Activated CD8-positive, alpha-beta memory T cell treated with anti-CD3 and anti-CD28 coated beads, Interleukin-2, amount 50 U/mL, for 1 hour (primary cell): ENCODE measurements around the gene PRKCE.

ENCODE experiments used
- DNase-seq: peaks from one replicate; pipeline ENCODE4 v3.0.0-alpha.2; 2020; ENCODE audit errors: extremely low read depth

The PRKCE gene

DNA sequence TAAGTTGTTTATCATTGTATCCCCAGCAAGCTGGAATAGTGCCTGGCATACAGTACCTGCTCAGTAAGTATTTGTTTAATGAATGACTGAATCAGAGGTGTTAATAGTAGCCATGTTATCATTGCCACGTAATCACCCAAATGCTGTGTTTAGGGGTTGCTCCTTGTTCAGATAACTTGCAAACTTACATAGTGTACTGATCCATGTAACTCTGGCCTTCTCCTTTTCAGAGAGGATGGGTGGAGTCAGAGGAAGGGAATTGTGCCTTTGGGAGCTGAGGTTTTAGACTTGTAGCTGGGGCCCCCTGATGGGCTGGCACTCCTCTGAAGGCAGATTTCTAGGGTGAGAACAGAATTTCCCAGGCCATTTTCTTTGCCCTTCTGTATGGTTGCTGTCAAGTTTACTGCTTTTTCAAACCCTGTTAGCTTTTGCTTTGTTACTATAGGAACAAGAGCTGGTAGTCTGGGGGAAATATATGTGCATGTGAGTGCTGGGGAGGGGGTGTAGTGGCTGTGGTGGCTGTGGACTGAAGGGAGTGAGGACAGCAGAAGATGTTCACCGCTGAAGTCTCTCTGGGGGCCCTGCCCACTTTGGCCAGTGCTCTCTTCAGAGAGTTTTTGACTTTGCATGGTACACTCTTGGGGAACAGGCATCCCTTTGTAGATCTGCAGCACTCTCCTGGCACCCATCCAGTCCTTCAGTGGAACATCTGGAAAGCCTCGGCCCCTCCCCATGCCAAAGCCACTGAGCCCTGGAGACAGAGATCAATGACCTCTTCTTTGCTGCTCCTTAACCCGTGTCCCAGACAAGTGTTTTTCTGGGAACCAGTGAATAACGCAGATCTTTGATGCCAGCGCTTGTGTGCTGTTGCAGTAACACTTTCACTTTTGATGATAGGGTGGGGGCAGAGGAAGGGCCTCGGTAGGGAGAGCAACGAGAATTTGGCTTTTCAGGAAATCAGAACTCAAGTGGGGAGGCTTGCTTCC is 209.0 kb downstream of the PRKCE start:
- no peak for DNase-seq

DNA sequence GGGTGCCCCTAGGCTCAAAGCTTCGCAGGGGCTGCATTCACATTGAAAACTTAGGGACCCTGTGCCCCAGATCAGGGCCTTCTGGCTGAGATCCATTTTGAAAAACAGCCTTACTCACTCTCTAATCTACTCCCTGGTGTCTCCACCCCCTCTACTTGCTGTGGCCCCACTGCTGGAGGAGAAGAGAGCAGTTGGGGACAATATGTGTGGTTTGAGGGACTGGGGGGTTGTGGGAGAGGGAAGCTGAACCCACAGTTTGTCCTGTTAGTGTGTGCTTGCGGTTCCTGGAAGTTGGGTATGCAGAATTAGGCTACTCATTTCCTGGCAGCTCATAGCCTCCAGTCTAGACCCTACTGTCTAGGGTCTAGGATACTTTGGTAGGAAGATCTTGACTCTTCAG is 211.4 kb downstream of the PRKCE start:
- DNase-seq, result no peak

DNA sequence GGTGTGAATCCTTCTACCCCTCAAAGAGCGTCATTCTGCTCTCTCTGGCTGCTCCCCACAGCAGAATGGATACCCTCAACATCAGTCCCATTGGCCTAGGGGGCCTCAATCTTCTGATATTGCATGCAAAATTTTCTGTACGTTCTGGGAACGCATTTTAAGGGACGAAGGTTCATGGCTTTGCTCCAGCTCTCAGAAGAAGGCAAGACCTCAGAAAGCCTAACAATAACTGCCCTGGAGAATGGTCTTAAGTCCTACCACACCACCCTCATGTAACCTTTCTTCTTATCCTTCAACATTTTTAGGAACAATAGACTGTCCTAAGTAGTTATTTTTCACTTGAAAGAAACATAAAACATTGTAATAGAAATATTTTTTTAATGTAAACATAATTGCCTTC is 212.6 kb downstream of the PRKCE start:
- DNase-seq, result no peak

DNA sequence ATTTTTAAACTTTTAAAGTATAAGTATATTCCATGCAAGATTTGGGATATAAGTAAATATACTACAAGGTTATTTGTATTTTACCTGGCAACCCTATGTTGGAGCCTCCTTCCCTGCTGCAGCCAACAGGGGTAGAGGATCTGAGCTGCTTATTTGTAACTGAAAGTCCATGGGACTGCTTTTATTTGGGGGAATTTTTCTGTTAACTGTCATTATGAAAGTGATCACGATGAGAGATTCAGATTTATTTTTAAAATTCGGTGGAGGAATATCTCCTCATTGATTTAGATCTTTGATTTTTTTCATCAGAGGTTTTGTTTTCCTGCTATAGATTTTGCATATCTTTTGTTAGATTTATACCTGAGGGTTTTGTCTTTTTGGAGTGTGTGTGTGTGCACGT is 215.9 kb downstream of the PRKCE start:
- no peak for DNase-seq

DNA sequence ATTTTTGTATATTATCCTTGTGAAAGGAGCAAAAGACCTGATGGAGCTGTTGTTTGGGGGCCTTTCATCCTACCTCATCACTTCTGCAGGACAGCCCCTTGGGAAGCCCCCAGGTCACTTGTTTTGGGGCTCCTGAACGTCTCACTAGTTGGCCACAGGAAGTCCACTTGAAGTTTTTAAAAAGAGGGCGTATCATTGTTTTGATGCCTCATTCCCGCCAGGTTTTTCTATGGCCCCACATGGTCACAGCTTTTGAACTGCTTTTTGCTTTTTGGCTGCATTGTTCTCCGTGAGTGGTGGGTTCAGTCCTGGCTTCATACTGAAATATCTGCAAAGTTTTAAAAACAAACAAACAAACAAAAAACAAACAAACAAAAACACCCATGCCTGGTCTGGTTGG is 216.3 kb downstream of the PRKCE start:
- no peak for DNase-seq

DNA sequence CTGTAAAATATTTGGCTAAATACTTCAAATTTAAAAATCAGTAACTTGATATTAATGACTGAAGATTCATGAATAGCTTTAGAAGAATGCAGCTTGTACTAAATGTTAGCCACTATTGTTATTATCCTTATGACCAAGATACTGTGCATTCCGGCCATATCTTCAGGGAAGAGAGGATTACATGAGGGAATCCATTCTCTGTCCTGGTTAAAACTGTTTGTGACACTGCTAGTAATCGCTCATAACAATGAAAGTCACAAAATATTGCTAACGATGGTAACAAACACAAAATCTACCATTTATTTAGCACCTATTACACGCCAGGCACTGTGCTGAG is 217.7 kb downstream of the PRKCE start:
- no peak for DNase-seq

DNA sequence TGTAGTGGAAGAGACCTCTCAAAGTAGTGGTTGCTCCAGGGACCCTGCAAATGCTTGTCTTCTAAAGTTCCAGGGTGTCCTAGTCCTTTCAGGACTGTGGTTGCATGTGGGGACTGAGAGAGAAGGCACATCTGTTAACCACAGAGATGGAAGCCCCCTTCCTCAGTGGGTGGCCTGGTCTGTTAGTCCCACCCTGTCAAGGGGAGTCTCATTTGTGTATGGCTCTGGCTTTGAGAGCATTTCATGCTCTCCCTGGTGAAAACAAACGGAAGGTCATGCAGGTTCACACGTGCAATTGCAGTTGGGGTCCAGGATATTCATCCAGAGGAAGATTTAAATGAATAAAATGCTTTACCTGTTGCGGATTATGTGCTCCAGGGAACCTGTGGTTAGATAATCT is 219.6 kb downstream of the PRKCE start:
- no peak for DNase-seq

DNA sequence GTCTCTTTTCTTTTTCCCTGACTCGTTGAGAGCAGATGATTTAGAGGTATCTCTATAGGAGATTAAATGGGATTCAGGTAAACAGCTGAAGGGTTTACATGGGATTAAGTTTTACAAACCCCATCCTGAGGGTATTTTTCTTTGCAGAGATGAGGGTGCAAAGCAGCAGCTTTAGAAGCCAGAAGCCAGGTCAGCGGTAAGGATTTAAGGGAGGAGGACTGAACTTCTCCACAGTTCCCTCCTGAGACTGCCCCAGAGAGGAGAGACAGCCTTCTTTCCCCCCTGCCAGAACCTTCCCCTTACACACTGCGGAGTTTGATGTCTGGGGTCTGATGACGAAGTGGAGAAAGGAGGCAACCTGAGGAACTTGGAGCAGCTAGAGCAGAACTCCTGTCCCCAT is 220.1 kb downstream of the PRKCE start:
- DNase-seq, result no peak

DNA sequence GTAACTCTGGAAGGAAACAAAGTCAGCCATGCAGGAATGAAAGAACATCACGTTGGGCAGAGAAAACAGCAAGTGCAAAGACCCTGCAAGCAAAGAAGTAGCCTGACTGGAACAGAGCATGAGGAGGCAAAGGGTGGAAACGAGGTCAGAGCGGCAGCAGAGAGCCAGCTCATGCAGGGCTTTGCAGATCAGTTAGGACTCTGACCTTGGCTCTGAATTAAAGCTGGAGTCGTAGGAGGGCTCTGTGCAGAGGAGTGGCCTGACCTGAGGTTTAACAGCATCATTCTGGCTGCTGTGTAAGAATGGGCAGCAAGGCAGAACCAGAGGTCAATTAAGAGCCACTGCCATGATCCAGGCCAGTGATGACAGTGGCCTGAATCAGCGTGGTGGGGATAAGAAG is 220.7 kb downstream of the PRKCE start:
- DNase-seq, result no peak

DNA sequence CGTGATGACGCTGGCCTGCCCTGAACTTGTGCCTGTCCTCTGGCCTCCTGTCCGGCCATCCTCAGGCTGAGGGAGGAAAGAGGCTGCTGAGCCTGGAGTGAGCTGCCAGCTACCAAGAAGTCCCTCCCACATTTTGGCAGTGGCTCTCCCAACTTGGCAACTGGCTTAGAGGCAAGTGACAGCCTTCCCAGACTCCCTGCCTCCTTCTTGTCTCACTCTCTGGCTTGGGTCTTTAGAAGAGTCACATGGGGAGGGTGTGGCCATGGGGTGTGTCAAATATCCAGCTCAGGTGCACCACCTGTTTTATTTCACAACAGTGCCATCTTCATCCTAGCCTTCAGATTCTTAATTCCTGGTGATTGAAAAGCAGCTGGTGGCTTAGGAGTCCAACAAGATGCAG is 222.9 kb downstream of the PRKCE start:
- no peak for DNase-seq

DNA sequence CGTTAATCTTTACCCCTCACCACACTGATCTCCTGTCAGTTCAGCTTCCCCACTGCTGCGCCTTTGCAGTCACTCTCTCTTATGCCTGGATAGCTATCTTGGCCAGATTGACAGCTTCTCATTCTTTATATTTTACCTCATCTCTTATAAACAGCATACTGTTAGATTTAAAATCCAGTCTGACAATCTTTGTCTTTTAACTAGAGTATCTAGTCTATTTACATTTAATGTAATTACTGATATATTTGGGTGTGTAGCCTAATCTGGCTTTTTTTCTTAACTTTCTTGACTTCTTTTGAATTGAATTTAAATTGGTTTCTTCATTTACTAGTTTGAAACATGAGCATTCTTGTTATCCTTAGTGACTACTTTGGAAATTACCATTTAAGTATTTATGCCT is 225.1 kb downstream of the PRKCE start:
- no peak for DNase-seq

DNA sequence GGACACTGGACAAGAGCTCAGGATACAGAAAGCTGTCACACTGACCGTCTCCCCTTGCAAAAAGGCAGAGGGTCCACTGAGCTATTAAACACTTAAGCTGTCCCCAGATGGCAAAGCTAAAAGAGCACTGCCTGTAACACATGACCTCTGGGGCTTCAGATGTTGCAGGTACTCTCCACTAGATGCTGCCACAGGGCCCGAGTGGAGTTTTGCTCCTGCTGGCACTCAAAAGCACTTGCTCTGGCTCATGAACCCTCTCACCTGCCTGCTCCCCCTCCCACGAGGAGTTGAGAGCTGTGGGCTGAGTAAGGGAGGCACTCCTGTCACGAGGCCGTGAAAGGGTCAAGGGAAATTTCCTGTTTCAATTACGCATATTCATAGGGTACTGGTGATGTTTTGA is 227.9 kb downstream of the PRKCE start:
- no peak for DNase-seq

DNA sequence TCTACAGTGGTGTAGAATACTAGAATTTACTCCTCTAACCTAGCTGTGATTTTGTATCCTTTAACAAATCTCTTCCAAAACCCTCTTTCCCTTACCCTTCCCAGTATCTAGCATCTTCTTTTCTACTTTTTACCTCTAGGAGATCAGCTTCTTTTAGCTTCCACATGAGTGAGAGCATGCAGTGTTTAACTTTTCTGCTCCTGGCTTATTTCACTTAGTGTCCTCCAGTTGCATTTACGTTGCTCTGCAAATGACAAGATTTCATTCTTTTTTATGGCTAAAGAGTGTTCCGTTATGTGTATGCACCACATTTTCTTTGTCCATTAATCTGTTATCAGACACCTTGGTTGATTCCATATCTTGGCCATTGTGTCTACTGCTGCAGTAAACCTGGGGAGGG is 228.5 kb downstream of the PRKCE start:
- DNase-seq, result no peak

DNA sequence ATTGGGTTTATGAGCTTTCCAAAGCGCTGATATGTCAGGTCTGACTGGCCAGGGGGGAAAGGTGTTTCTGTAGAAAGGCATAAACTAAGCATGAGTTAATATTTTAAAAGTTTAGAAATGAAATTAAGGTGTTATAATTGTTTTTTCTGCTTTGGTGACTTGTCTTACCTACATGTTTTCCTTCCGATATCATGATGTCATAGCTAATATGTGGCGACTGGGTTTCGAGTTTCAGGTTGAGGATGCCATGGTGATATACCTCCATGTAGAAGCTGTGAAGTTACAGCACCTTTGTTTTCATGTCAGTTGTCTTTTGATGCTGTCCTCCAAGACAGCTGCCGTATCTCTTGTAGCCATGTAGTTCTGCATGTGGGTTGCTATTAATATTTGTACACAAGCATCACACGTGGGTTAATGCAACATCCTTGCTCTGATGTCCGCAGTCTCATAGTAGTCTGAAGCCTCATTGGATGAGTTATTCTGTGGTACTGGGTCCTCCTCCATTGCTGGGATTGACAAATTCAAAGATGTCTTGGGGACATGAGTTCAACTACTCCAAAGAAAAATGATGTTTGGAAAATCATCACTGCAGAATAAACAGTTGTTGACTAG is 230.6 kb downstream of the PRKCE start:
- DNase-seq, result no peak

DNA sequence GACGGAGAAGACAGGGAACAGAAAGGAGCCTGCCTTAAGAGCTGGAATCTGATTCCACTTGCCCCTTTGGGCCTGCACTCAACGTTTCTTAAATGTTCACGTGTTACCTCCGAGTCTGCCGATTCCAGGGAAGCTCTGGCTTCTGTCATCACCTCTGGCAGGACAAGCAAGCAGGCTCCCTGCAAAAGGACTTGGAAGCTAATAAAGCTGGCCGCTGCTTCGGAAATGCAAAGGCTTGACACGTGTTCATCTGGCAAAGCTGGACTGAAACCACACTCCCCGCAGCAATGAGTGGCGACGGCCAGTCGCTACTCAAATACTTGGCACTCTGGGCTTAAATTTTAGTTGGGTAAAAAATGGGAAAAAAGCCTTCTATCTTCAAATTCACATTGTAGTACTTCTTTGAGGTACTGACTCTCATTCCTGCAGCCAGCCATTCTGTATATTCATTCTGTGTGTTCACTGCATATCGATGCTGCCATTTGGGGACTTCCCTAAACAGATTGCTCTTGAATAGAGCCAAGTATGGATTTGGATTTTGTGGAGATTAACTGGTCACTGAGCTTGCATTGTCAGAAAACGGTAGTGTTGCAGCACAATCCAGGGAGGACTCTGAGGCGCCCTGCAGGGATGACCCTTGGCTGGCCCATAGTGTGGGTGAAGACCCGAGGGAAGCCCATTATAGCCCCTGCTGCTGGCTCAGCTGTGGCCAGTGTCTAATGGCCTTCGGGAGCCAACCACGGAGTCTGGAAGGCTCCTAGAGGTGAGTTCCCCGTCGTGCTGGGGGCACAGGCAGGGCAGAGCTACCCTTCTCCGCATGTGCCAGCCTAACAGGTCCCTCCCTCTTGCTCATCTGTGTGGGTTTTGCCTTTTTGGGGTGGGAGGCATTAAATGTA is 231.5 kb downstream of the PRKCE start:
- DNase-seq, result no peak

DNA sequence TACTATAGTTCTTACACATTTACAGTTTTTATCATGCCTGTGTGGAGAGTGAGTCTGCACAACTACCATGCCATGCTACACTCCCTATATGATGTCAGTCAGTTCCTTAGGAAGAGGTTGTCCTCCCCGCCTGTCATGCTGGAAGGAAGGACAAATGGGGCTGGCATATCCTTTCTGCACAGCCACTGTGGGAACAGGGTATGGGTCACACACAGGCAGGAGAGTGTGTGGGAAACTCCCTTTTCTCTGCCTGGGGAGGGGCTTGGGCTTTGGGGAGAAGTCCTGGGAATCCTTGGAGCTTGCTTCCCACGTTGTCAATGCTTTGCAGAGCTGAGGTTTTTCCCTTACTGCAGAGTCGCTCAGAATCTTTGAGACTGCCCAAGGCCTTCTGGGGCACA is 232.1 kb downstream of the PRKCE start:
- no peak for DNase-seq

DNA sequence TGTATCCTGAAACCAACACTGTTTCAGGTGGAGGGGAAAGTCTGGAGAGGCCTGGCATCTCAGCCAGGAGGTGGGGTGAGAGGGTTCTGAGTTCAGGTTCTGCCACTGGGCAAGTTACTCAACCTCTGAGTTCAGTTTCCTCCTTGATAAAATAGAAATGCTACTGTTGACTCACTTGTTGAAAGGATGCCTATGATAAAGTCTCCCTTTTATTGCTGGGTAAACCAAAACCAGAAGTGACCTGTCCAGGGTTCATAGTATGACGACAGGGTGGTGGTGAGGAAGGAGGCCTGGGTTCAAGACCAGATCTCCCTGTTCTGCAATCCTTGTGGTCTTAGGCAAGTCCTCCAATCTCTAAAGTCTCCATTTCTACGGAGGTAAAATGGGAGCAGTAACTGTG is 232.7 kb downstream of the PRKCE start:
- DNase-seq, result no peak

DNA sequence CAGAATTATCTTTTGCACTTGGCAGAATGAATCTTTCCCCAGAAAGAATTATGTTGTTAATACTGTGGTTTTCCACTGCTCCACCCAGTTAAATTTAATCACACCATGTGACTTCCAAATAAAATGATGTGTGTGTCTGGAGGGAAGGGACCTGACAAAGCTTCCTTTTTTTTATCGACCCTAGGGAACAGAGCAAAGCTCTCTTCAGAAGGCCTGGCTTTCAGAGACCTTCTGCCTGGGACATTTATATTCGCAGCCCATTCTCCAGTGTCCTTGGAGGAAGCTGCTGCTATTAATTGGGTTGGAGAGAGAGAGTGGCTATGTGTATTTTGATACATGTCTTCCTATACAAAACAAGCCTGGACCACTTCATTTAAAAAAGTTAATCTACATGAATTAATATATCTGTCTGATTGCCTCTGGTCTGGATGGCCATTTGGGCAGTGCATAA is 233.7 kb downstream of the PRKCE start:
- no peak for DNase-seq

DNA sequence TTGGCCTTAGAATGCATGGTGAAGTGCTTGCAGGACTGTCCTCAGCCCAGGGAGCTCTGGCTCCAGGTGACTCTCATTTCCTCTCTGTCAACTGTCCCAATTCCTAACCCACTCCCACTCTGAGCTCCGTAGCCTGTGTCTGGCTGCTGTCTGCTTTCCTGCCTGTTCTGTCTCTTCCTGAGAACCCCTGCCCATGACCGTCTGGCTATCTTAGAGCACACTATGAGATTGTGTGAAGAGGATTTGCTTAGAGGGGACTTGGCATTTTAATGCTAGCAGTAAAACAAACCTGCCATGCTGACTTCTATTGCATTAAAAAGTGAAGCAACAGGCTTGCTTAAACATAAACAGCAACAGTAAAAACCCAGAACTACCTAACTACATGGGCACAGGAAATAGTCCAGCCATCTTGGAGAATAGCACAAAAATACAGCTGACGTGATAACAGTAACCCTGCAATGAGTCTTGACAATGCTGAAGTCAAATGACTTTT is 234.7 kb downstream of the PRKCE start:
- DNase-seq, result no peak

DNA sequence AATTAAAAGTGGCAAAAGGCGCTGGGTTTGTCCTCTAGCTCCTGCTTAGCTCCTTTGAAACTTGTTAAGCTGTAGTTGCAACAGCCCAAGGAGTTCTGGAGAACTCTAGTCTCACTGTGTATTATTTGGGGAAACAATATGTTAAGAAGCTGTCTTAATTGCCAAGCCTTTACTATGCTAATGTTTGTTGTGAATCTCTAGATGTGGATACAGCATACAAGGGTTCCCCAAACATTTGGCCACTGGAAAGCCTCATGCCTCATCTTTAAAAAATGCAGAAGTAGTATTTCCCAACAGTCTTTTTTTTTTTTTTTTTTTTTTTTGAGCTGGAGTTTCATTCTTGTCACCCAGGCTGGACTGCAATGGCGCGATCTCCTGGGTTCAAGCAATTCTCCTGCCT is 236.7 kb downstream of the PRKCE start:
- no peak for DNase-seq

DNA sequence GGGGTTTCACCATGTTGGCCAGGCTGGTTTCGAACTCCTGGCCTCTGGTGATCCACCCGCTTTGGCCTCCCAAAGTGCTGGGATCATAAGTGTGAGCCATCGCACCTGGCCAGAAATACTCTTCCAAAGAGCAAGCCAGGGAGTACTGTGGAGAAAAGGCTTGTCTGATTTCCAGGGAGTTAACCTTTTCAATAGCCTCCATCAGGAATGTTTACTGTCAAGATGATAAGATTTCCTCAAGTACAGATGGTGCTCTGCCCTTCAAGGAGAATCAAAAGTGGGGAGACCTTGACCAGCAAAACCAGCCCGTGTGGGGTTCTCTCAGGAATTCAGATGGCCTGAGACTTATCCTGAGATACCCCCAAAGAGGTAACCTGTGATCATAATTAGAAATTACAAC is 237.2 kb downstream of the PRKCE start:
- no peak for DNase-seq

DNA sequence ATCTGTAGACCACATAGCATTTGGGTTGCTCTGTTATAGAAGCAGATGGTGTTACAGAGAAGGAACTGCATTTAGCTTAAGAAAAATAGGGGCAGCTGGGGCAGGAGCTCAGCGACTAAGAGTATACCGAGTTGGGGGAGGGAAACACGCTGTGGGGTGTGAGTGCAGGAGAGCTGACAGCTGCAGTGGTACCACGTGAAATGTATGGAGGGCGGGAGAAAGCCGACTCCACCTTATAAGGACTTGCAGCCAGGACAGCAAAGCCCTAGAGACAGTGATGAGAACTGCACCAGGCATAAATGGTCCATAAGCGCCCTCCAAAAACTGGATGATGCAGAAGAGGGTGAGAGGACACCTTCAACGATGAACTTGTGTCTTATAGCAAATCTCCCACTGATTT is 237.6 kb downstream of the PRKCE start:
- no peak for DNase-seq
